Measurements from ENCODE around the gene DDX31.

DDX31 gene

GRCh38 chr9:132609829-132610228 is 60.0 kb downstream of the DDX31 start:
- TF ChIP-seq REST (IDR thresholded peaks at IDR 0.05; ENCODE audit: insufficient replicate concordance, low read depth): no peak
- DNase-seq (ENCODE audit: low read depth in 1 of 2, low spot score in 1 of 2): no peak
- Histone ChIP-seq H3K27ac (replicated peaks) (no peak overlapping the region), H3K4me3 (replicated peaks; ENCODE audit: insufficient read depth, low read length) (no peak overlapping the region), H3K27me3 (ENCODE audit: insufficient read depth, poor library complexity, severe bottlenecking) (no peaks in the 10 kb centered on the region)

GRCh38 chr9:132609184-132609583 is 60.6 kb downstream of the DDX31 start:
- TF ChIP-seq POLR2AphosphoS5 (IDR thresholded peaks at IDR 0.05; ENCODE audit: low read depth): no peak
- TF ChIP-seq REST (IDR thresholded peaks at IDR 0.05; ENCODE audit: insufficient replicate concordance, low read depth): no peak
- no peak for TF ChIP-seq GABPA (IDR thresholded peaks at IDR 0.05; ENCODE audit: low read depth)
- TF ChIP-seq SPI1 (IDR thresholded peaks at IDR 0.05; ENCODE audit: borderline replicate concordance, low read depth): no peak
- TF ChIP-seq CTCF (IDR thresholded peaks at IDR 0.05; ENCODE audit: insufficient read depth, low read length): no peak
- Histone ChIP-seq H3K27ac (replicated peaks) (no peak overlapping the region), H3K4me3 (replicated peaks; ENCODE audit: insufficient read depth, low read length) (no peak overlapping the region), H3K27me3 (ENCODE audit: insufficient read depth, poor library complexity, severe bottlenecking) (no peaks in the 10 kb centered on the region)
- DNase-seq (ENCODE audit: low read depth in 1 of 2, low spot score in 1 of 2): no peak

GRCh38 chr9:132606066-132606465 is 63.7 kb downstream of the DDX31 start:
- TF ChIP-seq POLR2AphosphoS5 (IDR thresholded peaks at IDR 0.05; ENCODE audit: low read depth): no peak
- no peak for TF ChIP-seq REST (IDR thresholded peaks at IDR 0.05; ENCODE audit: insufficient replicate concordance, low read depth)
- TF ChIP-seq CTCF (IDR thresholded peaks at IDR 0.05; ENCODE audit: insufficient read depth, low read length): no peak
- no peak for TF ChIP-seq SPI1 (IDR thresholded peaks at IDR 0.05; ENCODE audit: borderline replicate concordance, low read depth)
- no peak for TF ChIP-seq GABPA (IDR thresholded peaks at IDR 0.05; ENCODE audit: low read depth)
- Histone ChIP-seq H3K27me3 (ENCODE audit: insufficient read depth, poor library complexity, severe bottlenecking) (no peaks in the 10 kb centered on the region), H3K27ac (replicated peaks) (no peak overlapping the region), H3K4me3 (replicated peaks; ENCODE audit: insufficient read depth, low read length) (no peak overlapping the region)
- no peak for DNase-seq (ENCODE audit: low read depth in 1 of 2, low spot score in 1 of 2)

GRCh38 chr9:132605387-132605786 is 64.4 kb downstream of the DDX31 start:
- Histone ChIP-seq H3K4me3 (replicated peaks; ENCODE audit: insufficient read depth, low read length) (no peak overlapping the region), H3K27ac (replicated peaks) (no peak overlapping the region), H3K27me3 (ENCODE audit: insufficient read depth, poor library complexity, severe bottlenecking) (no peaks in the 10 kb centered on the region)
- TF ChIP-seq CTCF (IDR thresholded peaks at IDR 0.05; ENCODE audit: insufficient read depth, low read length) (no peak), SPI1 (IDR thresholded peaks at IDR 0.05; ENCODE audit: borderline replicate concordance, low read depth) (no peak), GABPA (IDR thresholded peaks at IDR 0.05; ENCODE audit: low read depth) (no peak), REST (IDR thresholded peaks at IDR 0.05; ENCODE audit: insufficient replicate concordance, low read depth) (no peak), POLR2AphosphoS5 (IDR thresholded peaks at IDR 0.05; ENCODE audit: low read depth) (no peak)
- no peak for DNase-seq (ENCODE audit: low read depth in 1 of 2, low spot score in 1 of 2)
